ENCODE data around the gene ZMAT5.

The ZMAT5 gene

DNA sequence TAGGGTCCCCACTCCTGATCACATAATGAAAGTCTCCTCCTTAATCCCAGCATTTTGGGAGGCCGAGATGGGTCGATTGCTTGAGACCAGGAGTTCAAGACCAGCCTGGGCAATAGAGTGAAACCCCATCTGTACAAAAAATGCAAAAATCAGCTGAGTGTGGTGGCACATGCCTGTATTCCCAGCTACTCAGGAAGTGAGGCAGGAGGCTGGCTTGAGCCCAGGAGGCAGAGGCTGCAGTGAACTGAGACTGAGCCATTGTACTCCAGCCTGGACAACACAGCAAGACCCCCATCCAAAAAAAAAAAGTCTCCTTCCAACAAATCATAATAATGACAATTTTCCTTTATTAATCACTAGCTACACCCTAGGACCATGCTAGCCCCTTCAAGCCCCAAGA, 15.1 kb downstream of the ZMAT5 start:
- no peak for DNase-seq

DNA sequence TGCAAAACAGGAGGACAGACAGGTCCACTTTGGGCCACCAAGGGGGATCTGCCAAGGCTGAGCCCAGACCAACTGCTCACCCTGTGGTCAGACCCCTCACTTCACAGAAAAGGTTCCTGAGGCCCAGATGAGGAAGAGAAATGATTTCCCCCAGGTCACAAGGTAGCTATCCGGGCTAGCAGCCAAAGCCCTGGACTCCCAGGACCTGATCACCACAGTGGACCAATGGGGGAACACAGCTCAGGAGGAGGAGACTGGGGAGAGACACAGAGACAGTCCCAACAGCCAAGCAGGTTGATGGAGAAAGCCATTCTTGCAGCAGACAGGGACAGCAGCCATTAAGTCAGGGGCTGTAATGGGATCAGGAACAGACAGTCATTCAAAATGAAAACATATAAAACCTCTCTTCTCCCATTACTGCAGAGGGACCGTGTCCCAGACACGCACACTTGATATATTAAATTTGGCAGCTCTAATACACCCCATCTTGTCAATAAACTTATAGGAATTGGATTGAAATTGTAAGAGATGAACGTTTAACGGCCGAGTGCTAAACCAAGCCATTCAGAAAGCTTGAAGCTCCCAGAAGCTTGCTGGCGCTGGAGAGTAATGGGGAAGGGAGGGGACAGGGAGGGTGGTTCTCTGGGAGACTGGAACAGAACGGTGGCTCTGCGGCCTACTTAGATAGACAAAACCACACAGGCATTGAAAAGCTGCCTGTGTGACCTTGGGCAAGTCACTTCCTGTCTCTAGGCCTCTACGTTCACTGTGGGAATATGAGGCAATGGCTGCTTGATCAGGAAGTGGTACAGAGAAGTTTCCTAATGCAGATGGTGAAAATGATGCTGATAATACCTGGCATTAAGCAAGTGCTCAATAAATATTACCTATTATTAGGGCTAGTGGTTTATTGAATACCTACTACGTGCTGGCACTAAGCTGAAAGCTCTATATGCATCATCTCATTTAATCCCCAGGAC, 16.0 kb downstream of the ZMAT5 start:
- peak; percentile 32 to 48 for DNase-seq

DNA sequence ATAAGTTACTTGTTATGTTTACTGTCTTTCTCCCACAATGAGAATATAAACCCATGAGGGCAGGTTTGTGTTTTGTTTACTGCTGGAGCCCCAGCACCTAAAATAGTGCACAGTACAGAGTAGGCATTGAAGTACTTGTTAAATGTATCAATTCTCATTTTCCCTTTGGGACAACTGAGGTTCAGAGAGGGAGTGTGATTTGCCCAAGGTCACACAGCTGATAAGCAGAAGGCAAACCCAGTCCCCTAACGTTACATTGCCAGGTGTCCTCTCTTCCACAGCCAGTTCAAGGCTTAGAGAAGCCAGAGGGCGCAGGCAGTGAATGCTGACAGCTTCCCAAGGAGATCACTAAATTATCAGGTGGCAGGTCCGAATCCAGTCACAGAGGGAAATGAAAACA, 16.8 kb downstream of the ZMAT5 start:
- no peak for DNase-seq

DNA sequence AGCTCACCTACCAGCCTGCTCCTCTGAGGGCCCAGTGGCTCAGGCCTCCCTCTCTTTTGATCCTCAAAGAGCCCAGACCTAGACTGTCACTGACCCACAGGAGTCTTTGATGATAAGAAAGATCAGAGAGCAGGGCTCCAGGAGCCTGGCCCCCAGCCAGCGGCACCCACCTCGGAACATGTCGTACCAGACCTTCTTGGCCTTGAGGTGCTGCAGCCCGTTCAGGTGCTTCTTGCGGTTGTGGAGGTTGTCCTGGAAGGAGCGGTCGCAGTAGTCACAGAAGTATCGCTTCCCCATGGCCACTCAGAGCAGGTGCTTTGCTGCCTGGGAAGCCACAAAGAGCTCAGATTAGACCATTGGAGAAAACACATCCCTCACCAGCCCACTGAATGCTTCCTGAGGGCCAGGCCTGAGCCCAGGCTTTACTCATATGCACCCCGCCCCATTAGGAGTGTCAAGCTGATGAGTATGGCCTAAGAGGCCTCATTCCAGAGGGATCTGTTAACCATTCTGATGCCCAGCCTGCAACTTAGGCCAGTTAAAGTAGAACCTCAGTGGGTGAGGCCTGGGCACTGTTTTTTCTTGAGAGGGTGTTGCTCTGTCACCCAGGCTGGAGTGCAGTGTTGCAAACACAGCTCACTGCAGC, 18.4 kb downstream of the ZMAT5 start:
- DNase-seq, result no peak

DNA sequence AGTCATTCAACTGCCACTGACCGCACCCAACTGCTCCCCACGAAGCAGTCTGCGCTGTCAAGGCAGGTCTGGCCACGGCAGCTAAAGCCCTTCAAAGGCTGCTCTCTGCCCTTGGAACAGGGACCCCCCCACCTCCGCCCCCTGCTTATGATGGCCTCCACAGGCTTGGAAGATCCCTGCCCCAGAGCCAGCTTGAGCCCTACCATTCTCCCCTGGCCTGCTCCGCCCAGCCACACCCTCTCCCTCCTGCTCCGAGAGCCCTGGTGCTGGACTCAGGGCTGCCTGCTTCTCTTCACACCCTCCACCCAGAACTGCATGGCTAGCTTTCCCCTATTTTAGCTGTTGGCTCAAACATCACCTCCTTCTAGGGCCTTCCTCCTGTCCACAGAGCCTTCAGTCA, 19.0 kb downstream of the ZMAT5 start:
- no peak for DNase-seq

DNA sequence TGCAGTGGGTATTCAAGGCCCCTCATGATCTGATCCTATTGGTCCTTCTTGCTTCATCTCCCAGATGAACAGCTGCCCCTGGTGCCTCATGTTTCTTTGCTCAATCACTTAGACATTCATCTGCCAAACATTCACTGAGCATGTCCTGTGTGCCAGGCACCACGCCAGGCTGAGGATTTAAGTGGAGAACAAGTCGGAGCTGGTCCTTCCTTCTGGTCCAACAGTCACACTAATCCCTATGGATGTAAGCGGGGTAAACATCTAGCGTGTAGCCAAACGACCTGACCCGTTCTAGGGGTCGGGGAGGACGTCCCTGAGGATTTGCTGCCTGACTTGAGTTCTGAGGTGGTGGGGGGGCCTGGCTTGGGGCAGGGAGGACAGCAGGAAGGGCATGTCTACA, 21.9 kb downstream of the ZMAT5 start:
- no peak for DNase-seq

DNA sequence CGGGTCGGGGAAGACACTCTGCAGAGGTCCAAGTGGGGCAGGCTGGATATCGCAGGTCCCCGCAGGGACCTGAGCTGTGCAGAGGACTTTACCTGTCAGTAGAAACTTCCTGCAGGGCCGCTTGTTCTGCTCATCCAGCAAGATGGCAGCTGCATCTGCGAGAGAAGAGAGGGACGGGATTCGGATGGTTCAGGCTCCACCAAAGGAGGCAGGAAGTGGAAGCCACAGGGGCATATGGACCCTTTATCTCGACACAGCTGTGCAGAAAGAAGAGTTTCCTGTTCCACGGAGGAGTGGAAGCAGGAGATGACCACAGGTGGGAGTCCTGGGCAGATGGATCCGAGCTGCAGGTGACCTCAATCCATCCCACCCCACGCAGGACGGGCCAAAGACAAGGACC, 24.5 kb downstream of the ZMAT5 start:
- no peak for DNase-seq

DNA sequence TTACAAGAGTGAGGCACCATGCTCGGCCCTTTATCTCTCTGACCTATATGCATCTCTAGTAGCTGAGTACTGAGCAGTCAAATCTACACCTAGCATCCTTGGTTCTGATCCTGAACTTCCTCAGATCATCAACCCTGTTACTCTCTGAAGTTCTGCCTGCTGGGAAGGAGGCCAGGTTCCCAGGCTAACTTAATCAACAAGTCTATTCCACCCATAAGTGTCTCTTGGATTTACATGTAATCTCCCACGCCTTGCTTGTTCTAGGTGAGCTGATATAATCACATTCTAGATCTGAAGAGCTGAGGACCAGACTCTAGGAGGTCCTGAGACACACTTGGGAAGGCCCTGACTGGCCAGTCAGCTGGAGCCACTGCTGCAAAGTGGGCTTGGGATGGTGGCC, 24.9 kb downstream of the ZMAT5 start:
- DNase-seq, result no peak

DNA sequence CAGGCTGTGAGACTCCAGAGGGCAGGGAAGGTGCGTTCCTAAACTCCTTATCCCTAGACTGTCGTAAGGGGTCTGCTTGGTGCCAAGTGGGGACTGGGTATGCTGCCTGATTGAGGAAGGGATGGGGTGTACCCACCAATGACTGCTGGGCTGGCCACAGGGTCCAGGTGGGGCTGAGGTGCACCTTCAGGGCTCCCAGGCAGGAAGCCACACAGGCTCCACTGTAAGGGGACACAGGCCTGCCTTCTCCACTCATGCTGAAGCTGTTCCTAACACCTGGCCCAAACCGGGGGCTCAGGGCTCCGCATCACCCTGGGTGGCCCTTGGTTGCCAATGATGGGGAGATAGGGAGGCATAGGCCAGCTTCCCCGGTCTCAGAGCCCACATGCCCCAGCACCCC, 26.6 kb downstream of the ZMAT5 start:
- no peak for DNase-seq

DNA sequence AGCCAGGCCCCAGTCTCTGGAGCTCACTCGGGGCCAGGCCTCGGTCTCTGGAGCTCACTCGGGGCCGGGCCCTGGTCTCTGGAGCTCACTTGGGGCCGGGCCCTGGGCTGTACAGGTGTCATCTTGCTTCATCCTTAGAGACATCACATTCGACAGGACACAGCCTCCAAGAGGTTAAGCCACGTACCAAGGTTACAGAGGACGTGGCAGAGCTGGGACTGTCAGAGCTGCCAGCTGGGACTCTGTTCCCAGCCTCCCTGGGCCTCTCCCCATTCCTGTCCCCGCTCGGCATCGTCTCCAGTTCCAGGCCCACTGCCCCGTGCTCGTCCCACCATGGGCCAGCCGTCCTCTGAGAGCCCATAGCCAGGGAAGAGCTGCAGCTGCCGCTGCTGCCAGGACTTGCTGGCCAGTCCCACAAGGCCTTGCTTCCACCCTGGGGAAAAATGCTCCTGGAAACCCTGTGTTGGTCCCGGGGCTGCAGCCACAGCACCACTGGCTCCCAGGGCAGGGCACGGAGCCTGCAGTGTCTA, 27.4 kb downstream of the ZMAT5 start:
- DNase-seq, result no peak

DNA sequence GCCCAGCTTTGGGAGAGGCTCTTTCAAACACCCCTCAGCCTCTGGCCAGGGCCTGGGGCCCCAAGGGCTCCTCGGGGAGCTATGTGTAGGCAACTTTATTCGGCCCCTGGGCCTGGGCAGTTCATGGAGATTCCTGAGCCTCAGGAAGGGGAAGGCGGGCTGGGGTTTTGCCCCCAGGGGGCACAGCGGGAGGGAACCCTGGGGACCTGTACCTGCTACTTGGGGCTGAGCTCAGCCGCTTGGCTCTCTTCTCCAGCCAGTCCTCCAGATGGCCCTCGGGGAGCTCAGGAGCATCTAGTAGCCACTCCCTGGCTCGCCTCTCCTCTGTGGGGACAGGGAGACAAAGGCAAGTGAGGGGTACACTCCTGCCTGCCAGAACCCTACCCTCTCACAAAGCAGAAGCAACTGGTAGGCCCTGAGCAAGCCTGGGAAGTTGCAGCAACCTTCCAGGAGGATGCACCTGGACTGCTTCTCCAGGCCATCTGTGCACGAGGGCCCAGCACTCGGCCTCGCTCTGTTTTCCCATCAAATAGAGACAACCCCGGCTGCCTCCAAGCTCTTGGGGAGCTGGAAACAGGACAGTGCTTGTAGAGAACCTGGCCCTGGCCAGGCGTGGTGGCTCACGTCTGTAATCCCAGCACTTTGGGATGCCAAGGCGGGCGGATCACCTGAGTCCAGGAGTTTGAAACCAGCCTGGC, 28.5 kb downstream of the ZMAT5 start:
- DNase-seq, result no peak

DNA sequence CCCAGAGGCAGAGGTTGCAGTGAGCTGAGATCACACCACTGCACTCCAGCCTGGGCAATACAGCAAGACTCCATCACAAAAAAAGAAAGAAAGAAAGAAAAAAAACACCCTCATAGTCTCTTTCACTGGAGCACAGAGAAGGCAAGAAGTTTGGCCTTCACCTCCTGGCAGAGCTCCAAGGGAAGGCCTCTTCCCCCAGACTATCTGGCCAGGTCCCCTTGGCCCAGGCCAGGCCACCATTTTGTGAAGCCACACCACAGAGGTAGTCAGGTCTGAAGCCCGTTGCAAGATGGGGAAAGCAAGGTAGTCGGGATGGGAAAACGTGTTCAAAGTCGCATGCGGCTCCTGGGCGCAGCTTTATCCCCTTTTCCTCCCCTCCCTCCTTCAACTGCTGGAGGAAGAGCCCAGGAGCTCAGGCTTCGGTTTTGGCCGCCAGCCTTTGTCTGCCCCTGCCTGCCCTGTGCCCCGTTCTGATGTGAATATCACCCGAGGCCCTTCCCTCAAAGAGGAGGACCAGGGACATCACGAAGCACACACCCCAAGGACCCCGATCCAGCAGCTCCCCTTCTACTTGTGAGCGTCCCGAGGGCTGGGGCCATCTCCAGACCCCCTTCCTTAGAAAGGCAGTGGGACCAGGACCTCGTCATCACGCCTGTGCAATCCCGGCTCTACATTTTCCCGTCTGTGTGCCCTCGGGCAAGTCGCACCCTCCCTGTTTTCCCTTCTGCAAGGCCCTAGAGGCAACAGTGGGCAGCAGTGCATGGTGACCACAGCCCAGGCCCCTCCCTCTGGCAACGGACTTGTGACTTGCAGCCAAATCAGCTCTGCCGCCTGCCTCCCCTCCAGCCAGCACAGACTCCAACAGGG, 29.3 kb downstream of the ZMAT5 start:
- no peak for DNase-seq

DNA sequence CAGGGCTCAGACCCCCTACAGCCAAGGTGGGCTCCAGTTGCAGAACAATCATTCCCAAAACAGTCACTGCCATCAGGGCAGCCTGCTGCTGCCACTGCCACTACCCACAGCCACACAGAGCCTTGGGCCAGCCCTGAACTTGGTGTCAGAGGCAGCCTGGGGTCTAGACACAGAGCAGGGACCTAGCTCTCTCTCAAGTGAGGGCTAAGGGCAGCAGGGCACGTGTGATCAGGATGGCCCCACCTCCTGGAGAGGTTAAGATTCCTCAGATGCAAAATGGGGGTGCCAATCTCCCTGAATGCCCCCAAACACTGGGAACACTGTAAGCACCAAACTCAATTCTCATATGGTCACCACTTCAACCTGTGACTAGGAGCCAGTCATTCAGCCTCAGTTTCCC, 31.4 kb downstream of the ZMAT5 start:
- DNase-seq, result no peak

DNA sequence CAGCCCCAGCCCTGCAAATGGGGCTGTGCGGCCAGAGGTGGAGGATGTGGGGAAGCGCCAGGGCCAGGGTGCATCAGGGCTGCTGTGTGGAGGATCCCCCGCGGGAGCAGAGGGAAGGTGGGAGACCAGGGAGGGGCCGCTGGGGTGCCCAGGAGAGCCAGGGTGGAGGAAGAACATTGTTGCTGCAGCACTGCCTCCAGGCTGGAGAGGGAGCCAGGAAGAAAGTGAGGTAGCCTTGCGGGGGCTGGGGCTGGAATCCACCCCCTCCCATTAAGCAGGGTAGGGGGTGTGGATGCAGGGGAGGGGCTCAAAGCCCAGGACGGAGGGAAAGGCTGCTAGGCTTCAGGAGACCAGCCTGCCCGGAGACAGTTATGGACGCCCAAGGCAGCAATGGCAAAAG, 32.0 kb downstream of the ZMAT5 start:
- DNase-seq, result no peak

DNA sequence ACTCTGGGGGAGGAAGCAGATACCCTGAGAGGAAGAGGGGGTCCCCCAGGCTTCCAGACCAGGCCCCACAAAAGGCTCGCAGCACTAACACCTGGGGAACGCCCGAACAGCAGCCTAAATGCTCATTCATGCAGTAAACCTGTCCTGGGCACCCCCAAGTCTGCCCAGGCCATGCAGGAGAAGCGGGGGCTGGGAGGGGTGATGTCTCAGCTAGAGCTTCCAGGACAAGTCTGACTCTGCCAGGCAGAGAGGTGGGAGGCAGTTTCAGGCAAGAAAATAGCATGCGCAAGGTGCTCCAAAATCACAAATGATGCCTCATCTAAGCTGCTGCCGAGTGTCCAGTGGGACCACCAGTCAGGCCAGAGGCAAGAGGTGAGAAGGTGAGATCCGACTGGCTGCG, 32.4 kb downstream of the ZMAT5 start:
- no peak for DNase-seq

DNA sequence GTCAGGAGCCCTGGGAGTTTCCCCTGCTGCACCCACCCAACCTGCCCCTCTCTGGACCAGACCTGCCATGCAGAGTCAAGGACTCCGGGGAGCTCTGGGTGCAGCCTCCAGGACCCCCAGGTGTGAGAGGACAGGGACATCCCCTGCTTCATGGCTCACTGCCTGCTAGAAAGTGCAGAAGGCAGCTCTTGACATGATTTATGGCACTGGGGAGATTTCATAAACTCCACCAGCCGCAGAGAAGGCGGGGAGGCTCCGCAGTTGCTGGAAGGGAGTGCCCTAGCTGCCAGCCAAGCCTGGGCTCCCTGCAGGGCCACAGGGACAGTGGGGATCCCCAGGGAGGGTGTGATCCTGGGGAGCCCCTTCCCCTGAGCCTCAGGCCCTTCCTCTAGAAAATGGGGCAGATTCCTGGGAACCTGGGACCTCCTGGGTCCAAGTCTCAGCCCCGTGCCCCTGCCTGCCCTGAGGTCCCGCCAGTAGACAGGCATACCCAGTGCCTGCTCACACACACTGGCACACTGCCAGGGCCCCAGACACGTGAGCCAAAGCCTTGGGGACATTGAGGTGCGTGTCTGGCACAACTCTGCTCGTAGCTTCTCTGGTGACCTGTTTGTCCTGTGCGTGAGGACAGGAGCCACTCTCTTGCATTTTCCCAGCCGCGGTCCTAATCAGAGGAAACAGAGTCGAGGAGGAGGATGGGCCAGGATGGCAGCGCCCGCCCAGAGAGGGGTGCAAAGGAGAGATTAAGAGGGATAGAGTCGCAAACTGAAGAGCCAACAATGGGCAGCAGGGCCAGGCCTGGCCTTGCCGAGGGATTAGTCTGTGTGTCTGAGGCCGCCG, 33.2 kb downstream of the ZMAT5 start:
- no peak for DNase-seq

DNA sequence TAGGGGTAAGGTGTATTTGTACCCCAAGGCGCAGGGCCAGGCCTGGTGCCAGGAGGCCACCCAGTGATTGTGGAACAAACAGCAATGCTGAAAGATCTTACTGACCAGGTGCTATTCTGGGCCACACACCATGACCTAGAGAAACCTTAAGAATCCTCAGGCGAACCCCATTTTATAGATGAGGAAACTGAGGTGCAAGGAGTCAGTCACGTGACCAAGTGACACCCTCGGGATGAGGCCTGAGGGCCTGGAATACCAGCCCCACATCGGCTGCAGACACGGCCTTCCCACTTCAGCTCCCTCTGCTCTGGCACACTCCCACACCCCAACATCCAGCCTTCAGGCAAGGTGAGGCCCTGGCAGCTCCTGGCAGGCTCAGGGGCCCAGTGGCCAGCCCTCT, 33.9 kb downstream of the ZMAT5 start:
- no peak for DNase-seq

DNA sequence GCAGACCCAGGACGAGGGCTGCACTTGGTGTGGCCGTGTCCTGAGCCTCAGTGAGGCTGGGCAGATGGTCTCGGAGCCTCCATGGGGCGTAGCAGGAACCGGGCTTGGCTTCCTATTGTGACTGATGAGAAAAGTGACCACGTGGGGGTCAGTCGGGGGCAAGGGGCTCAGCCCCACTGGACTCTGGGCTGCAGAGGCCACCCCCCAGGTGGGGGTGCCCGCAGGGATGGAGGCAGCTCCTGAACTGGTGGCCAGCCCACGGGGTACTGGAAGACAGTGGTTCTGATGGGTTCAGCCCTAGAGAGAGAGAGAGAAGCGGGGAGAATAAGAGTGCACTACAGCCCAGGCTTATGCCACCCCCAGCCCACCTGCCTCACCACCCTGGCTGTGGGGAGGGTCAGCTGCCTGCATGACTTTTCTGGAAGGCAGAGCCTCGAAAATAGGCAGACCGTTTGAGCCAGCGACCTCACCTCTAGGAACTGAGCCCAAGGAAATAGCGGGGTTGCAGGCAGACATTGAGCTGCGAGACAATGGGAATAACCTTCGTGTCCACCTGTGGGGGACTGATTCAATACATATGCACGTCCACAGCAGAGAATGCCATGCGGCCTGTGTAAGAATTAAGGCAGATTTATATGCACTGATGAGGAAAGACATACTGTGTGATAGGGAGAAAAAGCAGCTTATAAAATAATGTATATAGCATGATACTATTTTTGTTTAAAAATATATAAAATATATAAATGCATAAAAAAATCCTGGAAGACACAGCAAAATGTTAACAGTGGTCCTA, 35.6 kb downstream of the ZMAT5 start:
- DNase-seq, result no peak

DNA sequence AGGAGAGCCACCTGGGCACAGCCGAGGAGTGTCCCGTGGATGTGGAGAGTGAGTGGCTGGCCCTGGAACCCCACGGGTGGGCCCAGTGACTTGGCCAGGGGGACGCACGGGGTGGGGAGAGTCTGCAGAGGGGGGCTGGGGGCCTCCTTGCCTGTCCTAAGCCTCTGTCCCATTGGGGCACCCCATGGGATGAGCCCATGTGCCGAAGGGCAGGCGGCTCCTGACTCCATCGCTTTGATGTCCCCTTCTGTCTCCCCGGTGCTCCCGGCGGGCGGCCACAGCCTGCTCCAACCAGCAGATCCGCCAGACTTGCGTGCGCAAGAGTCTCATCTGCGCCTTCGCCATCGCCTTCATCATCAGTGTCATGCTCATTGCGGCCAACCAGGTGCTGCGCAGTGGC, 37.6 kb downstream of the ZMAT5 start:
- no peak for DNase-seq

DNA sequence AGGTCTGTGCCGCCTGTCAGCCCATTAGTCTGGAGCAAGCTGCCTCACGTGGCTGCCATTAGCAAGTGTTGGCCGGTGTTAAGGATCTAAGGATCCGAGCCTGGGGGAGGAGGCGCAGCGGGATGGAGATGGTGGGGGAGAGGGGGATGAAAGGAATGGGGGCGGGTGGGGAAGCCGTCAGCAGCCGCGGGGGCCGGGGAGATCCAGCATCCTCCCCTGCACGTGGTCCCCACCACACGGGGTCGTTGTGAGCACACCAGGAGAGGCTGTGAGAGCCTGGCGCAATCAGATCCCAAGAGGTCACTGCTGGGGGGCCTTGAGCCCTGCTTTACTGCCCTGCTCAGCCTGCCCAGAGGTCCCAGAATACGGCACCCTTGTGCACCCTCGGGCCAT, 39.7 kb downstream of the ZMAT5 start:
- DNase-seq, result no peak
